Left ventricle myocardium inferior (tissue), 1 donor: ENCODE results near the gene CNTN4. TPM values are rescaled to one million over a fixed set of nuclear protein-coding genes. Genes with fewer than 3 reads are reported as not detected.
A peak's percentile ranks its signal among the peaks of the same experiment; 100 is the strongest.
"Not testable (repeated sequence)": the region's sequence is repeated elsewhere in the genome, so short reads cannot be mapped to it uniquely, and the experiment has no call there.

Source experiments
- DNase-seq: peaks from one replicate; pipeline ENCODE4 v3.0.0-alpha.2; 2020
- H3K27ac ChIP-seq: fragments of 200-600 bp; replicated peaks from 2 replicates; pipeline ENCODE4 v1.8.0; 2021
- H3K27me3 ChIP-seq: fragments of 200-600 bp; 2 replicates; pipeline ENCODE4 v1.8.0; 2021; ENCODE audit warnings: low read depth
- H3K36me3 ChIP-seq: fragments of 200-600 bp; 2 replicates; pipeline ENCODE4 v1.8.0; 2021
- H3K4me1 ChIP-seq: fragments of 200-600 bp; 2 replicates; pipeline ENCODE4 v1.8.0; 2021
- H3K4me3 ChIP-seq: fragments of 200-600 bp; 2 replicates; pipeline ENCODE4 v1.8.0; 2021; ENCODE audit warnings: mild to moderate bottlenecking, moderate library complexity
- H3K9me3 ChIP-seq: fragments of 200-600 bp; replicated peaks from 2 replicates; pipeline ENCODE4 v1.8.0; 2021
- CTCF ChIP-seq: fragments of 200-600 bp; IDR thresholded peaks from 2 replicates; pipeline ENCODE4 v1.8.0; 2021; ENCODE audit warnings: antibody characterized with exemption, mild to moderate bottlenecking, borderline replicate concordance
- intact Hi-C: fragments of 100-400 bp; cut with micrococcal nuclease; formaldehyde crosslinking; loops from one replicate; pipeline ENCODE4 v1.11.0; 2022
- total RNA-seq: library from RNA; stranded (reverse); fragmentation: NEBNext Ultra II Directional; extraction: Animal tissue kit (Norgen Biotek cat#: 25700); gene quantifications from one replicate; pipeline ENCODE4 v1.2.1, GENCODE V29; 2021
- donor health status: DM: no; HTN: yes; CAD: no; lungs with severe emphysema.

CNTN4 gene
- total RNA-seq, 1 donor from 2014 or later: 1.2 TPM

DNA sequence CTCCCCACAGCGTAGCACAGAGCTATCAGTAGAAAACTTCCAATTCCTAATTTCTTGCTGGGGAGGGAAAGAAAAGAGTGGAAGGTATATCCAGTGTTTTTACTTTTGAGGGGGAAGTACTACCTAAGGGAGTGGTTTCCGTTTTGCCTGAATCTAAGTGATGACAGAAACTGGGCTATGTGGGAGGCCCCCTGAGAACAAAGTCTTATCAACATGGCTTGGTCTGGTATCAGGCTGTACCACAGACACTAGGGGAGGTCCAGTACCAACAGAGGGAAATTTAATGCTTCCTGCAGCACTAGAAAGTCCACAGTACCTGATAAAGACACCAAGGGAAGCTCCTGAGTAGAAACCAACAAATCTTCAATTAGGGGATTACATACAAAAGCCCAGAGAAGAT is 812.3 kb downstream of the CNTN4 start:
- intact Hi-C loops: no loop called here
- H3K36me3 ChIP-seq: no peaks in the 10 kb centered on the region
- H3K4me1 ChIP-seq: no peaks in the 10 kb centered on the region
- H3K27ac ChIP-seq: no peak overlapping the region
- H3K9me3 ChIP-seq: no peaks in the 10 kb centered on the region
- no peaks in the 10 kb centered on the region for H3K27me3 ChIP-seq
- H3K4me3 ChIP-seq: no peak overlapping the region
- no peak for DNase-seq
- TF ChIP-seq CTCF: no peak

- H3K27me3 ChIP-seq: no peaks in the 10 kb centered on the region
- H3K4me1 ChIP-seq: no peaks in the 10 kb centered on the region
- no peak for DNase-seq
- H3K9me3 ChIP-seq: no peaks in the 10 kb centered on the region
- no peak overlapping the region for H3K27ac ChIP-seq
- intact Hi-C loops: no loop called here
- no peak overlapping the region for H3K4me3 ChIP-seq
- no peaks in the 10 kb centered on the region for H3K36me3 ChIP-seq
- TF ChIP-seq CTCF: no peak
These were observed 817.2 kb downstream of the CNTN4 start for GRCh38 chr3:2915826-2916225.

- H3K9me3 ChIP-seq, H3K4me3 ChIP-seq, intact Hi-C loops, H3K4me1 ChIP-seq, DNase-seq, H3K27ac ChIP-seq, H3K36me3 ChIP-seq, H3K27me3 ChIP-seq: not testable (repeated sequence)
These were observed 818.0 kb downstream of the CNTN4 start for GRCh38 chr3:2916640-2917039.

GRCh38 chr3:2920103-2920502 is 821.4 kb downstream of the CNTN4 start:
- no peaks in the 10 kb centered on the region for H3K4me1 ChIP-seq
- H3K27ac ChIP-seq: no peak overlapping the region
- DNase-seq: no peak
- H3K36me3 ChIP-seq: no peaks in the 10 kb centered on the region
- peaks cover 8% of the 10 kb centered on the region for H3K27me3 ChIP-seq
- H3K4me3 ChIP-seq: no peak overlapping the region
- H3K9me3 ChIP-seq: no peaks in the 10 kb centered on the region
- no peak for TF ChIP-seq CTCF
- intact Hi-C loops: no loop called here

- Histone ChIP-seq H3K4me1 (no peaks in the 10 kb centered on the region), H3K27me3 (peaks cover 8% of the 10 kb centered on the region), H3K27ac (no peak overlapping the region), H3K36me3 (no peaks in the 10 kb centered on the region), H3K9me3 (no peaks in the 10 kb centered on the region), H3K4me3 (no peak overlapping the region)
- TF ChIP-seq CTCF: no peak
- no peak for DNase-seq
- intact Hi-C loops: no loop called here
These were observed 822.8 kb downstream of the CNTN4 start for GRCh38 chr3:2921452-2921851.

GRCh38 chr3:2921903-2922302 is 823.2 kb downstream of the CNTN4 start:
- Histone ChIP-seq H3K9me3 (no peaks in the 10 kb centered on the region), H3K4me1 (no peaks in the 10 kb centered on the region), H3K27ac (no peak overlapping the region), H3K4me3 (no peak overlapping the region), H3K36me3 (no peaks in the 10 kb centered on the region), H3K27me3 (peaks cover 8% of the 10 kb centered on the region)
- intact Hi-C loops: no loop called here
- TF ChIP-seq CTCF: peak; percentile 53
- no peak for DNase-seq
